ENCODE data around the gene SPTBN5. TPM values are rescaled to one million over a fixed set of nuclear protein-coding genes. Genes with fewer than 3 reads are reported as not detected.

SPTBN5 gene
- total RNA-seq, 2 donors from 2014 or later = 0.52 to 3.0 TPM

- ATAC-seq (no peak), DNase-seq (no peak)
- WGBS, 2 donors = 79 to 82% methylated on average over 9 to 12 of the region's 13 CpGs
- no peak overlapping the region for H3K4me3 ChIP-seq
- intact Hi-C loops (cut with DNase I) = no loop called here
- TF ChIP-seq, protein P1, sequence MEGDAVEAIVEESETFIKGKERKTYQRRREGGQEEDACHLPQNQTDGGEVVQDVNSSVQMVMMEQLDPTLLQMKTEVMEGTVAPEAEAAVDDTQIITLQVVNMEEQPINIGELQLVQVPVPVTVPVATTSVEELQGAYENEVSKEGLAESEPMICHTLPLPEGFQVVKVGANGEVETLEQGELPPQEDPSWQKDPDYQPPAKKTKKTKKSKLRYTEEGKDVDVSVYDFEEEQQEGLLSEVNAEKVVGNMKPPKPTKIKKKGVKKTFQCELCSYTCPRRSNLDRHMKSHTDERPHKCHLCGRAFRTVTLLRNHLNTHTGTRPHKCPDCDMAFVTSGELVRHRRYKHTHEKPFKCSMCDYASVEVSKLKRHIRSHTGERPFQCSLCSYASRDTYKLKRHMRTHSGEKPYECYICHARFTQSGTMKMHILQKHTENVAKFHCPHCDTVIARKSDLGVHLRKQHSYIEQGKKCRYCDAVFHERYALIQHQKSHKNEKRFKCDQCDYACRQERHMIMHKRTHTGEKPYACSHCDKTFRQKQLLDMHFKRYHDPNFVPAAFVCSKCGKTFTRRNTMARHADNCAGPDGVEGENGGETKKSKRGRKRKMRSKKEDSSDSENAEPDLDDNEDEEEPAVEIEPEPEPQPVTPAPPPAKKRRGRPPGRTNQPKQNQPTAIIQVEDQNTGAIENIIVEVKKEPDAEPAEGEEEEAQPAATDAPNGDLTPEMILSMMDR (IDR thresholded peaks at IDR 0.05) = no peak
- no peak for TF ChIP-seq POLR2A (IDR thresholded peaks at IDR 0.05)
- H3K36me3 ChIP-seq (replicated peaks in 1 of 2; ENCODE audit: insufficient read depth in 1 of 2, low read depth in 2 of 2) = no peaks in the 10 kb centered on the region
- H3K27ac ChIP-seq = no peak overlapping the region
- no peaks in the 10 kb centered on the region for H3K27me3 ChIP-seq
- H3K4me1 ChIP-seq = peaks cover 13% of the 10 kb centered on the region
- no peaks in the 10 kb centered on the region for H3K9me3 ChIP-seq
Observed at GRCh38 chr15:41877631-41878354, 16.1 kb downstream of the SPTBN5 start.

- Histone ChIP-seq H3K36me3 (replicated peaks in 1 of 2; ENCODE audit: insufficient read depth in 1 of 2, low read depth in 2 of 2) (no peaks in the 10 kb centered on the region), H3K27me3 (no peaks in the 10 kb centered on the region), H3K27ac (no peak overlapping the region), H3K4me3 (no peak overlapping the region), H3K9me3 (no peaks in the 10 kb centered on the region), H3K4me1 (peaks cover 3% of the 10 kb centered on the region)
- DNase-seq (peak in 2 of 4 donors; percentile 21 to 53), ATAC-seq (peak; percentile 13)
- TF ChIP-seq, protein P1 (IDR thresholded peaks at IDR 0.05) = no peak
- no peak for TF ChIP-seq POLR2A (IDR thresholded peaks at IDR 0.05)
- 0 to 43% methylated on average over 1 to 12 of the region's 12 CpGs for WGBS, 2 donors
- intact Hi-C loops (cut with DNase I) = no loop called here
Observed at GRCh38 chr15:41876689-41877088, 17.2 kb downstream of the SPTBN5 start.

GRCh38 chr15:41876007-41876406 lies 17.8 kb downstream of the SPTBN5 start:
- H3K36me3 ChIP-seq (replicated peaks in 1 of 2; ENCODE audit: insufficient read depth in 1 of 2, low read depth in 2 of 2) = no peaks in the 10 kb centered on the region
- no peaks in the 10 kb centered on the region for H3K9me3 ChIP-seq
- intact Hi-C loops (cut with DNase I) = no loop called here
- no peak overlapping the region for H3K27ac ChIP-seq
- 73 to 82% methylated on average over 4 to 13 of the region's 13 CpGs for WGBS, 2 donors
- no peak for ATAC-seq
- H3K4me3 ChIP-seq = no peak overlapping the region
- TF ChIP-seq, protein P1 (IDR thresholded peaks at IDR 0.05) = no peak
- TF ChIP-seq POLR2A (IDR thresholded peaks at IDR 0.05) = no peak
- H3K4me1 ChIP-seq = no peaks in the 10 kb centered on the region
- DNase-seq = no peak
- H3K27me3 ChIP-seq = no peaks in the 10 kb centered on the region

GRCh38 chr15:41874736-41875135 lies 19.1 kb downstream of the SPTBN5 start:
- ATAC-seq (no peak), DNase-seq (no peak)
- no peaks in the 10 kb centered on the region for H3K9me3 ChIP-seq
- 89 to 100% methylated on average over 2 to 9 of the region's 12 CpGs for WGBS, 2 donors
- H3K27ac ChIP-seq = no peak overlapping the region
- intact Hi-C loops (cut with DNase I) = no loop called here
- H3K27me3 ChIP-seq = no peaks in the 10 kb centered on the region
- no peak for TF ChIP-seq POLR2A (IDR thresholded peaks at IDR 0.05)
- TF ChIP-seq, protein P1 (IDR thresholded peaks at IDR 0.05) = no peak
- H3K36me3 ChIP-seq (replicated peaks in 1 of 2; ENCODE audit: insufficient read depth in 1 of 2, low read depth in 2 of 2) = no peaks in the 10 kb centered on the region
- H3K4me1 ChIP-seq = no peaks in the 10 kb centered on the region
- no peak overlapping the region for H3K4me3 ChIP-seq

DNA sequence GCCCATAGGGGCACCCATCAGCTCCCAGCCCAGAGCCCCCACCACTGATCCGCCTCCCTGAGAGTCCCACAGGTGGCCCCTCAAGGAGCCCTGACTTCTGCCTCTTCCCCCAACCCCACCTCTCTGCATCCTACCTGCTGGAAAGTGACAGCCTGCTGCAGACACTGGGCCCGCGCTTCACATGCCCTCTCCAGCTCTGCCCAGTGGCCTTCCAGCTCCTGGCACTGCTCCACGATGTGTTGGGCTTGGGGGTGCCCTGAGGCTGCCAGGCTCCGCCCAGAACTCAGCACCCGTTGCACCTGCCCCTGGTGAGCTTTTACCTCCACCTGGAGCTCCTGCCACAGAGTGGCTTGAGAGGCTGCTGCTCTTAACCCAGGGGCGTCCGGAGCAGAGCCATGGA lies 20.1 kb downstream of the SPTBN5 start:
- intact Hi-C loops (cut with DNase I) = no loop called here
- no peaks in the 10 kb centered on the region for H3K9me3 ChIP-seq
- H3K4me3 ChIP-seq = no peak overlapping the region
- WGBS, 2 donors = 81 to 86% methylated on average over 6 to 8 of the region's 8 CpGs
- no peak for DNase-seq
- H3K27me3 ChIP-seq = no peaks in the 10 kb centered on the region
- no peaks in the 10 kb centered on the region for H3K36me3 ChIP-seq (replicated peaks in 1 of 2; ENCODE audit: insufficient read depth in 1 of 2, low read depth in 2 of 2)
- no peaks in the 10 kb centered on the region for H3K4me1 ChIP-seq
- no peak overlapping the region for H3K27ac ChIP-seq
- TF ChIP-seq, protein P1 (IDR thresholded peaks at IDR 0.05) = no peak
- no peak for TF ChIP-seq POLR2A (IDR thresholded peaks at IDR 0.05)
- no peak for ATAC-seq
